SH-SY5Y (cell line): ENCODE measurements around the gene MOAP1.

Experiments
- GATA2 ChIP-seq: IDR thresholded peaks from 2 replicates; pipeline ENCODE4 v1.6.1; 2011; ENCODE audit warnings: mild to moderate bottlenecking, low read depth, low read length
- GATA3 ChIP-seq: IDR thresholded peaks from 2 replicates; pipeline ENCODE4 v1.6.1; 2011; ENCODE audit warnings: low read depth, mild to moderate bottlenecking, low read length, moderate library complexity

DNA sequence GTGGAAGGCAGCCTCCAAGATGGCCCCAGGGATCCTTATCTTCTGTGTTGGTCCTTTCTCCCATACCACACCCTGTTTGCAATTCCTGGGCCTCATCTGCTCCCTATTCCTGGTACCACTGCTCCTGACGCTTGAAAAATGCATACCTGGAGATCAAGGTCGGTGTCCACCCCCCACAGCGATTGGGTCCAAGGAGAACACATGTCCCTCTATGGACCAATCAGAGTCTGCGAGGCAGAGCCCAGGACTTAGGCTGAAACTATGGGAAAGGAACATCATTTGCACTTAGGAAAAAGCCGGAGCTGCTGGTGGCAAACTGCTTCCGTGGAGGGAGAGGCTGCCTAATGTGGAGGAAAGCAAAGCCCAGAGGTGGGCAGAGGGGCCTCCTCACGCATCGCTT lies 35.7 kb downstream of the MOAP1 start:
- TF ChIP-seq GATA2 (no peak), GATA3 (no peak)
